HG02840 (cell line): ENCODE data around the gene SPAG16.

Experiments
- ATAC-seq: cut with Tn5 transposase; IDR thresholded peaks from one replicate; pipeline ENCODE4 v1.9.1; 2021; ENCODE audit warnings: mild to moderate bottlenecking, moderate library complexity, moderate number of reproducible peaks; ENCODE audit not compliant: unreplicated experiment, low FRiP score

SPAG16 gene

GRCh38 chr2:214127170-214127569 lies 842.9 kb downstream of the SPAG16 start:
- no peak for ATAC-seq

- no peak for ATAC-seq
These were observed 843.3 kb downstream of the SPAG16 start for GRCh38 chr2:214127571-214127970.

GRCh38 chr2:214128040-214128439 lies 843.8 kb downstream of the SPAG16 start:
- no peak for ATAC-seq

GRCh38 chr2:214130114-214130513 lies 845.9 kb downstream of the SPAG16 start:
- ATAC-seq, result no peak

GRCh38 chr2:214135966-214136365 lies 851.7 kb downstream of the SPAG16 start:
- ATAC-seq, result no peak

- ATAC-seq, result no peak
These were observed 854.5 kb downstream of the SPAG16 start for GRCh38 chr2:214138779-214139178.

- no peak for ATAC-seq
These were observed 855.5 kb downstream of the SPAG16 start for GRCh38 chr2:214139630-214140284.

- no peak for ATAC-seq
These were observed 872.7 kb downstream of the SPAG16 start for GRCh38 chr2:214156971-214157370.

GRCh38 chr2:214158851-214159250 lies 874.6 kb downstream of the SPAG16 start:
- ATAC-seq, result no peak

- no peak for ATAC-seq
These were observed 885.0 kb downstream of the SPAG16 start for GRCh38 chr2:214169281-214169680.

- no peak for ATAC-seq
These were observed 885.5 kb downstream of the SPAG16 start for GRCh38 chr2:214169736-214170135.

GRCh38 chr2:214174563-214174962 lies 890.3 kb downstream of the SPAG16 start:
- ATAC-seq, result no peak

GRCh38 chr2:214180071-214180470 lies 895.8 kb downstream of the SPAG16 start:
- no peak for ATAC-seq

GRCh38 chr2:214180686-214181085 lies 896.4 kb downstream of the SPAG16 start:
- ATAC-seq, result no peak

GRCh38 chr2:214184461-214184860 lies 900.2 kb downstream of the SPAG16 start:
- ATAC-seq, result no peak

GRCh38 chr2:214185546-214185945 lies 901.3 kb downstream of the SPAG16 start:
- ATAC-seq, result no peak

GRCh38 chr2:214192711-214193110 lies 908.4 kb downstream of the SPAG16 start:
- no peak for ATAC-seq

- no peak for ATAC-seq
These were observed 909.7 kb downstream of the SPAG16 start for GRCh38 chr2:214193943-214194342.

GRCh38 chr2:214196260-214196659 lies 912.0 kb downstream of the SPAG16 start:
- no peak for ATAC-seq

GRCh38 chr2:214201892-214202291 lies 917.6 kb downstream of the SPAG16 start:
- ATAC-seq, result no peak

- ATAC-seq, result no peak
These were observed 919.0 kb downstream of the SPAG16 start for GRCh38 chr2:214203214-214203613.

GRCh38 chr2:214203744-214204289 lies 919.6 kb downstream of the SPAG16 start:
- no peak for ATAC-seq
